SK-N-SH treated with all-trans-retinoic acid at 6 μM for 48 hours (cell line): Measurements from ENCODE around the gene SCFD1.

Source experiments
- ATAC-seq: fragments of 200-7000 bp; cut with Tn5 transposase; 3 replicates; pipeline ENCODE4 v1.9.1; 2020; ENCODE audit warnings: mild to moderate bottlenecking, moderate library complexity
- ARNTL ChIP-seq: fragments of 450-650 bp; formaldehyde crosslinking; IDR thresholded peaks from 2 replicates; pipeline ENCODE4 v1.5.0; 2020; ENCODE audit warnings: low read depth, mild to moderate bottlenecking, moderate library complexity, borderline replicate concordance
- BACH2 ChIP-seq: fragments of 250-450 bp; sonication (Bioruptor Pico); IDR thresholded peaks from 2 replicates; pipeline ENCODE4 v1.9.0; 2021; ENCODE audit warnings: mild to moderate bottlenecking, borderline replicate concordance
- CREB5 ChIP-seq: fragments of 250-450 bp; sonication (Bioruptor Pico); IDR thresholded peaks from 2 replicates; pipeline ENCODE4 v1.5.1; 2020; ENCODE audit warnings: low read depth, mild to moderate bottlenecking, moderate library complexity
- CSDC2 ChIP-seq: fragments of 250-450 bp; sonication (Bioruptor Pico); IDR thresholded peaks from 2 replicates; pipeline ENCODE4 v1.5.0; 2020; ENCODE audit warnings: mild to moderate bottlenecking, moderate library complexity
- CSRNP3 ChIP-seq: fragments of 250-450 bp; sonication (Bioruptor Pico); IDR thresholded peaks from 2 replicates; pipeline ENCODE4 v1.5.1; 2021; ENCODE audit warnings: mild to moderate bottlenecking, moderate library complexity
- GLIS3 ChIP-seq: fragments of 250-450 bp; sonication (Bioruptor Pico); IDR thresholded peaks from 2 replicates; pipeline ENCODE4 v1.5.0; 2020; ENCODE audit warnings: mild to moderate bottlenecking, moderate library complexity
- ISL1 ChIP-seq: fragments of 250-450 bp; sonication (Bioruptor Pico); IDR thresholded peaks from 2 replicates; pipeline ENCODE4 v2.1.2; 2022; ENCODE audit warnings: mild to moderate bottlenecking, moderate library complexity
- OSR1 ChIP-seq: fragments of 250-450 bp; sonication (Bioruptor Pico); IDR thresholded peaks from 2 replicates; pipeline ENCODE4 v1.8.0; 2022; ENCODE audit warnings: moderate library complexity, mild to moderate bottlenecking, inconsistent platforms
- PATZ1 ChIP-seq: fragments of 250-450 bp; sonication (Bioruptor Pico); IDR thresholded peaks from 2 replicates; pipeline ENCODE4 v1.8.0; 2020; ENCODE audit warnings: mild to moderate bottlenecking, moderate library complexity, borderline replicate concordance
- POU6F1 ChIP-seq: fragments of 250-450 bp; sonication (Bioruptor Pico); IDR thresholded peaks from 2 replicates; pipeline ENCODE4 v1.8.0; 2021; ENCODE audit warnings: low read depth, mild to moderate bottlenecking, moderate library complexity, borderline replicate concordance
- PPARA ChIP-seq: fragments of 250-450 bp; sonication (Bioruptor Pico); IDR thresholded peaks from 2 replicates; pipeline ENCODE4 v1.5.0; 2020; ENCODE audit warnings: mild to moderate bottlenecking, borderline replicate concordance
- RARB ChIP-seq: fragments of 250-450 bp; sonication (Bioruptor Pico); IDR thresholded peaks from 2 replicates; pipeline ENCODE4 v1.8.0; 2021; ENCODE audit warnings: mild to moderate bottlenecking, moderate library complexity
- SNAI2 ChIP-seq: fragments of 250-450 bp; sonication (Bioruptor Pico); IDR thresholded peaks from 2 replicates; pipeline ENCODE4 v1.5.0; 2020; ENCODE audit warnings: mild to moderate bottlenecking, moderate library complexity
- TCF4 ChIP-seq: fragments of 250-450 bp; sonication (Bioruptor Pico); IDR thresholded peaks from 2 replicates; pipeline ENCODE4 v1.8.0; 2021; ENCODE audit warnings: mild to moderate bottlenecking, moderate library complexity, borderline replicate concordance
- TOX ChIP-seq: fragments of 250-450 bp; sonication (Bioruptor Pico); IDR thresholded peaks from 2 replicates; pipeline ENCODE4 v1.8.0; 2021; ENCODE audit warnings: mild to moderate bottlenecking, moderate library complexity, borderline replicate concordance
- TSHZ2 ChIP-seq: fragments of 250-450 bp; sonication (Bioruptor Pico); IDR thresholded peaks from 2 replicates; pipeline ENCODE4 v1.5.0; 2020; ENCODE audit warnings: mild to moderate bottlenecking, moderate library complexity
- ZC3H10 ChIP-seq: fragments of 250-450 bp; sonication (Bioruptor Pico); IDR thresholded peaks from 2 replicates; pipeline ENCODE4 v1.5.1; 2021; ENCODE audit warnings: mild to moderate bottlenecking, moderate library complexity
- ZFP3 ChIP-seq: fragments of 250-450 bp; sonication (Bioruptor Pico); IDR thresholded peaks from 2 replicates; pipeline ENCODE4 v1.5.0; 2020; ENCODE audit warnings: mild to moderate bottlenecking, moderate library complexity
- ZFP30 ChIP-seq: fragments of 450-650 bp; formaldehyde crosslinking; IDR thresholded peaks from 2 replicates; pipeline ENCODE4 v1.5.0; 2022; ENCODE audit warnings: mild to moderate bottlenecking, moderate library complexity
- ZNF565 ChIP-seq: fragments of 450-650 bp; formaldehyde crosslinking; conservative IDR thresholded peaks from 2 replicates; pipeline ENCODE4 v1.5.0; 2020; ENCODE audit warnings: low read depth, mild to moderate bottlenecking, moderate library complexity
- ZNF70 ChIP-seq: fragments of 450-650 bp; formaldehyde crosslinking; IDR thresholded peaks from 2 replicates; pipeline ENCODE4 v1.5.0; 2020; ENCODE audit warnings: mild to moderate bottlenecking, moderate library complexity
- ZNF8 ChIP-seq: fragments of 450-650 bp; formaldehyde crosslinking; IDR thresholded peaks from 2 replicates; pipeline ENCODE4 v1.5.0; 2020; ENCODE audit warnings: mild to moderate bottlenecking, moderate library complexity

The SCFD1 gene

GRCh38 chr14:30768791-30769190, 146.7 kb downstream of the SCFD1 start:
- TF ChIP-seq PATZ1 (CRISPR knock-in tag) (no peak), ARNTL (CRISPR knock-in tag) (no peak), ZFP3 (CRISPR knock-in tag) (no peak), TSHZ2 (CRISPR knock-in tag) (no peak), CSDC2 (CRISPR knock-in tag) (no peak), ZC3H10 (no peak), CSRNP3 (CRISPR knock-in tag) (no peak), ZNF8 (CRISPR knock-in tag) (no peak), TCF4 (CRISPR knock-in tag) (no peak), POU6F1 (CRISPR knock-in tag) (no peak), OSR1 (CRISPR knock-in tag) (no peak), GLIS3 (CRISPR knock-in tag) (no peak), PPARA (CRISPR knock-in tag) (no peak), ISL1 (no peak), ZNF565 (no peak), RARB (CRISPR knock-in tag) (no peak), BACH2 (CRISPR knock-in tag) (no peak), ZFP30 (CRISPR knock-in tag) (no peak), TOX (CRISPR knock-in tag) (no peak), CREB5 (no peak)
- no peak for ATAC-seq

GRCh38 chr14:30770376-30770775, 148.3 kb downstream of the SCFD1 start:
- no peak for TF ChIP-seq GLIS3 (CRISPR knock-in tag)
- TF ChIP-seq CREB5 = no peak
- TF ChIP-seq PATZ1 (CRISPR knock-in tag) = no peak
- TF ChIP-seq CSDC2 (CRISPR knock-in tag) = no peak
- no peak for TF ChIP-seq SNAI2 (CRISPR knock-in tag)
- no peak for TF ChIP-seq ZC3H10
- no peak for TF ChIP-seq PPARA (CRISPR knock-in tag)
- no peak for TF ChIP-seq RARB (CRISPR knock-in tag)
- no peak for TF ChIP-seq TOX (CRISPR knock-in tag)
- TF ChIP-seq TSHZ2 (CRISPR knock-in tag) = no peak
- no peak for TF ChIP-seq ZNF70
- TF ChIP-seq BACH2 (CRISPR knock-in tag) = no peak
- no peak for TF ChIP-seq OSR1 (CRISPR knock-in tag)

More at GRCh38 chr14:30770376-30770775, 148.3 kb downstream of the SCFD1 start:
- no peak for ATAC-seq
